IMR-90 (cell line): ENCODE results near the gene PCCA. TPM values are rescaled to one million over a fixed set of nuclear protein-coding genes. Genes with fewer than 3 reads are reported as not detected.

ENCODE experiments used
- ATAC-seq: fragments of 200-7000 bp; cut with Tn5 transposase; 2 replicates; pipeline ENCODE4 v1.9.1; 2020; ENCODE audit warnings: low read depth, mild to moderate bottlenecking, moderate library complexity
- BruUV-seq: library from RNA; stranded (reverse); fragments of 400-500 nt; replicated peaks from 2 replicates; lab custom pipeline; 2021; lab: Mats Ljungman, UMichigan
- CTCF ChIA-PET: fragments of 300-600 bp; formaldehyde crosslinking; extraction: SDS; loops from one replicate; lab custom pipeline; 2021; ENCODE audit warnings: antibody characterized with exemption; lab: Yijun Ruan, JAX
- POLR2A ChIA-PET: fragments of 300-600 bp; sonication (Branson Sonifier 250); formaldehyde crosslinking; loops from one replicate; lab custom pipeline; 2022; ENCODE audit warnings: antibody characterized with exemption; ENCODE audit not compliant: unreplicated experiment; lab: Charles Lee
- DNase-seq: peaks from one replicate; pipeline ENCODE4 v3.0.0; 2013
- H2AFZ ChIP-seq: replicated peaks from 2 replicates; pipeline ENCODE3; 2013; ENCODE audit warnings: low read length, mild to moderate bottlenecking; ENCODE audit not compliant: poor library complexity
- H2AK5ac ChIP-seq: 2 replicates; pipeline ENCODE4 v1.6.1; 2013; ENCODE audit warnings: low read depth, low read length, inconsistent platforms
- H2AK9ac ChIP-seq: replicated peaks from 2 replicates; pipeline ENCODE3; 2013; ENCODE audit warnings: mild to moderate bottlenecking, low read depth, low read length, moderate library complexity; ENCODE audit not compliant: poor library complexity
- H2BK120ac ChIP-seq: 2 replicates; pipeline ENCODE4 v1.6.1; 2013; ENCODE audit warnings: low read depth, low read length, inconsistent platforms
- H2BK15ac ChIP-seq: 3 replicates; pipeline ENCODE4 v1.6.1; 2013; ENCODE audit warnings: low read depth, low read length, inconsistent platforms
- H2BK20ac ChIP-seq: 2 replicates; pipeline ENCODE4 v1.6.1; 2013; ENCODE audit warnings: low read depth, mild to moderate bottlenecking, inconsistent platforms, low read length, moderate library complexity
- H2BK5ac ChIP-seq: 2 replicates; pipeline ENCODE4 v1.6.1; 2013; ENCODE audit warnings: mild to moderate bottlenecking, low read depth, low read length, inconsistent platforms; ENCODE audit not compliant: poor library complexity, severe bottlenecking
- H3K14ac ChIP-seq: replicated peaks from 2 replicates; pipeline ENCODE4 v1.6.1; 2013; ENCODE audit warnings: low read depth, low read length, inconsistent platforms
- H3K18ac ChIP-seq: 2 replicates; pipeline ENCODE4 v1.6.1; 2013; ENCODE audit warnings: low read depth, low read length, control low read depth
- H3K23ac ChIP-seq: 2 replicates; pipeline ENCODE4 v1.6.1; 2013; ENCODE audit warnings: low read depth, low read length, inconsistent platforms
- H3K27ac ChIP-seq: 2 replicates; pipeline ENCODE4 v1.5.1; 2013; ENCODE audit warnings: mild to moderate bottlenecking, control low read depth, low read length; ENCODE audit not compliant: insufficient read depth
- H3K27me3 ChIP-seq: 2 replicates; pipeline ENCODE4 v1.6.1; 2013; ENCODE audit warnings: low read length; ENCODE audit not compliant: control insufficient read depth, insufficient read depth
- H3K36me3 ChIP-seq: 2 replicates; pipeline ENCODE4 v1.6.1; 2013; ENCODE audit warnings: low read length, mixed read lengths; ENCODE audit not compliant: control insufficient read depth, insufficient read depth
- H3K4ac ChIP-seq: 2 replicates; pipeline ENCODE4 v1.6.1; 2013; ENCODE audit warnings: low read depth, low read length, inconsistent platforms
- H3K4me1 ChIP-seq: 2 replicates; pipeline ENCODE4 v1.6.1; 2013; ENCODE audit warnings: low read length, mixed read lengths; ENCODE audit not compliant: control insufficient read depth, insufficient read depth
- H3K4me2 ChIP-seq: 2 replicates; pipeline ENCODE4 v1.6.1; 2013; ENCODE audit warnings: low read depth, mild to moderate bottlenecking, control low read depth, low read length, moderate library complexity
- H3K4me3 ChIP-seq: 2 replicates; pipeline ENCODE4 v1.5.1; 2013; ENCODE audit warnings: low read depth, mild to moderate bottlenecking, control low read depth, low read length, moderate library complexity; ENCODE audit not compliant: insufficient read depth
- H3K56ac ChIP-seq: 2 replicates; pipeline ENCODE4 v1.6.1; 2013; ENCODE audit warnings: low read length, inconsistent platforms; ENCODE audit not compliant: insufficient read depth; ENCODE audit errors: extremely low read depth
- H3K79me1 ChIP-seq, 2 experiments: 2 replicates each; pipeline ENCODE4 v1.6.1; 2013; ENCODE audit warnings: low read length in 2 of 2, inconsistent platforms in 1 of 2, low read depth in 1 of 2
- H3K9ac ChIP-seq: 2 replicates; pipeline ENCODE4 v1.6.1; 2013; ENCODE audit warnings: low read depth, low read length, control low read depth
- H3K9me1 ChIP-seq: 2 replicates; pipeline ENCODE4 v1.6.1; 2013; ENCODE audit warnings: low read length, inconsistent platforms; ENCODE audit not compliant: insufficient read depth
- H3K9me3 ChIP-seq: 2 replicates; pipeline ENCODE4 v1.6.1; 2013; ENCODE audit warnings: low read length; ENCODE audit not compliant: control insufficient read depth, insufficient read depth
- H4K20me1 ChIP-seq: 2 replicates; pipeline ENCODE4 v1.6.1; 2013; ENCODE audit warnings: low read length, inconsistent platforms; ENCODE audit not compliant: insufficient read depth
- H4K5ac ChIP-seq: 2 replicates; pipeline ENCODE4 v1.6.1; 2013; ENCODE audit warnings: mild to moderate bottlenecking, low read depth, low read length, control low read depth
- H4K8ac ChIP-seq, 2 experiments: 2 replicates each; pipeline ENCODE4 v1.6.1; 2013; ENCODE audit warnings: low read depth in 2 of 2, low read length in 2 of 2, control low read depth in 1 of 2, inconsistent platforms in 1 of 2
- H4K91ac ChIP-seq: 2 replicates; pipeline ENCODE4 v1.6.1; 2013; ENCODE audit warnings: low read depth, low read length, inconsistent platforms; ENCODE audit not compliant: insufficient read depth
- CHD1 ChIP-seq: IDR thresholded peaks from 2 replicates; pipeline ENCODE4 v1.6.1; 2012; ENCODE audit warnings: low read depth, low read length, improper control_type of control experiment
- FOS ChIP-seq: fragments of 150-350 bp; IDR thresholded peaks from 2 replicates; pipeline ENCODE4 v1.6.1; 2016; ENCODE audit warnings: low read depth, low read length
- MAZ ChIP-seq: IDR thresholded peaks from 2 replicates; pipeline ENCODE4 v1.6.1; 2012; ENCODE audit warnings: low read depth, mild to moderate bottlenecking, low read length, improper control_type of control experiment, moderate library complexity, borderline replicate concordance
- MXI1 ChIP-seq: IDR thresholded peaks from 2 replicates; pipeline ENCODE4 v1.6.1; 2012; ENCODE audit warnings: low read depth, mild to moderate bottlenecking, low read length, moderate library complexity, borderline replicate concordance
- RCOR1 ChIP-seq: IDR thresholded peaks from 2 replicates; pipeline ENCODE4 v1.6.1; 2012; ENCODE audit warnings: mild to moderate bottlenecking, low read length, improper control_type of control experiment; ENCODE audit not compliant: insufficient replicate concordance
- RFX5 ChIP-seq: IDR thresholded peaks from 2 replicates; pipeline ENCODE4 v1.8.0; 2012; ENCODE audit warnings: low read depth, mild to moderate bottlenecking, low read length, moderate library complexity
- WGBS, 2 experiments: methylation state at CpG; one replicate each; pipeline versions ENCODE4 v1.1.5 to v1.1.7; 2013; ENCODE audit warnings: missing lambda C conversion rate in 2 of 2; ENCODE audit not compliant: insufficient read length in 1 of 2; ENCODE audit errors: extremely low coverage in 2 of 2; 5-methylcytosine and 5-hydroxymethylcytosine counted together
- dilution Hi-C: fragments of 300-500 bp; cut with HindIII; formaldehyde crosslinking; loops from one replicate; pipeline ENCODE4 v1.14.3; 2018; ENCODE audit warnings: low sequenced_read_pairs; ENCODE audit not compliant: unreplicated experiment
- in situ Hi-C: fragments of 300-500 bp; cut with MboI; formaldehyde crosslinking; loops from 3 replicates; pipeline ENCODE4 v1.14.3; 2019; ENCODE audit warnings: low sequenced_read_pairs, inconsistent platforms, mixed read lengths
- intact Hi-C: fragments of 100-400 bp; cut with micrococcal nuclease; formaldehyde crosslinking; loops from 2 replicates; pipeline ENCODE4 v1.10.0; 2022
- polyA plus RNA-seq, 3 experiments: library from polyadenylated mRNA; depleted of rRNA; stranded (reverse); fragments of >200 nt; gene quantifications; 2 replicates each; pipeline ENCODE4 v1.2.3, GENCODE V29; 2012; ENCODE audit warnings: low replicate concordance in 1 of 3
- total RNA-seq: library from RNA; depleted of rRNA; stranded (reverse); fragments of >200 nt; gene quantifications from 2 replicates; pipeline ENCODE4 v1.2.3, GENCODE V29; 2012
- TF ChIP-seq, protein P1 (sequence below): conservative IDR thresholded peaks from 2 replicates; pipeline ENCODE4 v1.5.1; 2012; ENCODE audit warnings: mild to moderate bottlenecking, low read depth, low read length, improper control_type of control experiment
- TF ChIP-seq, protein P2 (sequence below): fragments of 150-350 bp; IDR thresholded peaks from 2 replicates; pipeline ENCODE4 v1.6.1; 2016; ENCODE audit warnings: low read depth, mild to moderate bottlenecking, low read length, moderate library complexity, borderline replicate concordance
- TF ChIP-seq, protein P3 (sequence below): fragments of 150-350 bp; IDR thresholded peaks from 2 replicates; pipeline ENCODE4 v1.6.1; 2017; ENCODE audit warnings: mild to moderate bottlenecking, antibody characterized with exemption, low read length, low read depth

The PCCA gene
- total and polyA plus RNA-seq, 2 of the 4 experiments (the other 2 are of a cell fraction) = 7.6 to 24.0 TPM

DNA sequence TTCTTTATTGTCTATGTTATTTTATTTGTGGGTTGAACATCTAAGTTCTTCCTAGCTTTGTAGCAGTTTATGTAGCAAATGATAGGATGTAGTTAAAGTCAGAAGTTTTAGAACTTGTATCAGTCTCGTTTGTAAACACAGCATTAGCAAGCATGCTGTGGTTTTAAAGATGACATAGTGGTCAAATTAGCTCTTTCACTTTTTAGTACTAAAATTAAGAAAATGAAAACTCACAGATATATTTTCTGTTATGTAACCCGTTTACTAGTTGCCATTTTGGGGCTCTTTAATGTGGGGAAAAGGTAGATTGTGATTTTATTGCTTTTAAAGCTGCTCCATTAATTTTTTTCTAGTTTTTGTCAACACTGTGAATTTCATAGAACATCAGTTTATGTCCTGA is 216.5 kb downstream of the PCCA start:
- Histone ChIP-seq H3K4ac (no peak overlapping the region), H3K4me3 (no peak overlapping the region), H3K79me1 (peaks cover 4% of the 10 kb centered on the region in 2 experiments; a peak in 2 of 4 replicates), H3K4me1 (no peaks in the 10 kb centered on the region), H3K14ac (no peak overlapping the region), H2AFZ (no peak overlapping the region), H2AK9ac (no peak overlapping the region), H3K9me1 (peaks cover 2% of the 10 kb centered on the region; the same call in 1 of the 2 replicates), H3K27ac (no peak overlapping the region), H4K5ac (no peak overlapping the region), H2BK5ac (no peak overlapping the region), H3K18ac (no peak overlapping the region), H3K9ac (no peak overlapping the region), H3K36me3 (no peaks in the 10 kb centered on the region; the same call in 1 of the 2 replicates), H3K9me3 (no peaks in the 10 kb centered on the region), H4K8ac (no peak overlapping the region), H4K20me1 (no peaks in the 10 kb centered on the region), H2BK15ac (no peak overlapping the region), H2BK20ac (no peak overlapping the region), H2BK120ac (no peak overlapping the region), H3K23ac (no peak overlapping the region), H3K27me3 (no peaks in the 10 kb centered on the region), H4K91ac (no peak overlapping the region), H3K4me2 (no peak overlapping the region), H3K56ac (no peak overlapping the region), H2AK5ac (no peak overlapping the region)
- no TSS peak for BruUV-seq
- ChIA-PET CTCF (no interaction called here), POLR2A (no interaction called here)
- no CpG with 5 or more reads among the region's 2 CpGs for WGBS, 2 experiments
- no peak for TF ChIP-seq RCOR1
- TF ChIP-seq CHD1 = no peak
- TF ChIP-seq, protein P1, sequence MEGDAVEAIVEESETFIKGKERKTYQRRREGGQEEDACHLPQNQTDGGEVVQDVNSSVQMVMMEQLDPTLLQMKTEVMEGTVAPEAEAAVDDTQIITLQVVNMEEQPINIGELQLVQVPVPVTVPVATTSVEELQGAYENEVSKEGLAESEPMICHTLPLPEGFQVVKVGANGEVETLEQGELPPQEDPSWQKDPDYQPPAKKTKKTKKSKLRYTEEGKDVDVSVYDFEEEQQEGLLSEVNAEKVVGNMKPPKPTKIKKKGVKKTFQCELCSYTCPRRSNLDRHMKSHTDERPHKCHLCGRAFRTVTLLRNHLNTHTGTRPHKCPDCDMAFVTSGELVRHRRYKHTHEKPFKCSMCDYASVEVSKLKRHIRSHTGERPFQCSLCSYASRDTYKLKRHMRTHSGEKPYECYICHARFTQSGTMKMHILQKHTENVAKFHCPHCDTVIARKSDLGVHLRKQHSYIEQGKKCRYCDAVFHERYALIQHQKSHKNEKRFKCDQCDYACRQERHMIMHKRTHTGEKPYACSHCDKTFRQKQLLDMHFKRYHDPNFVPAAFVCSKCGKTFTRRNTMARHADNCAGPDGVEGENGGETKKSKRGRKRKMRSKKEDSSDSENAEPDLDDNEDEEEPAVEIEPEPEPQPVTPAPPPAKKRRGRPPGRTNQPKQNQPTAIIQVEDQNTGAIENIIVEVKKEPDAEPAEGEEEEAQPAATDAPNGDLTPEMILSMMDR = no peak
- TF ChIP-seq, protein P2, sequence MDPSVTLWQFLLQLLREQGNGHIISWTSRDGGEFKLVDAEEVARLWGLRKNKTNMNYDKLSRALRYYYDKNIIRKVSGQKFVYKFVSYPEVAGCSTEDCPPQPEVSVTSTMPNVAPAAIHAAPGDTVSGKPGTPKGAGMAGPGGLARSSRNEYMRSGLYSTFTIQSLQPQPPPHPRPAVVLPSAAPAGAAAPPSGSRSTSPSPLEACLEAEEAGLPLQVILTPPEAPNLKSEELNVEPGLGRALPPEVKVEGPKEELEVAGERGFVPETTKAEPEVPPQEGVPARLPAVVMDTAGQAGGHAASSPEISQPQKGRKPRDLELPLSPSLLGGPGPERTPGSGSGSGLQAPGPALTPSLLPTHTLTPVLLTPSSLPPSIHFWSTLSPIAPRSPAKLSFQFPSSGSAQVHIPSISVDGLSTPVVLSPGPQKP = no peak
- TF ChIP-seq MAZ = no peak
- TF ChIP-seq MXI1 = no peak
- TF ChIP-seq, protein P3, sequence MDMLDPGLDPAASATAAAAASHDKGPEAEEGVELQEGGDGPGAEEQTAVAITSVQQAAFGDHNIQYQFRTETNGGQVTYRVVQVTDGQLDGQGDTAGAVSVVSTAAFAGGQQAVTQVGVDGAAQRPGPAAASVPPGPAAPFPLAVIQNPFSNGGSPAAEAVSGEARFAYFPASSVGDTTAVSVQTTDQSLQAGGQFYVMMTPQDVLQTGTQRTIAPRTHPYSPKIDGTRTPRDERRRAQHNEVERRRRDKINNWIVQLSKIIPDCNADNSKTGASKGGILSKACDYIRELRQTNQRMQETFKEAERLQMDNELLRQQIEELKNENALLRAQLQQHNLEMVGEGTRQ = no peak
- TF ChIP-seq FOS = no peak
- TF ChIP-seq RFX5 = no peak
- in situ Hi-C loops = no loop called here
- DNase-seq = no peak
- ATAC-seq = no peak
- dilution Hi-C loops = no loop called here
- intact Hi-C loops = no loop called here
